ENCODE data around the gene TRIM33. TPM values are rescaled to one million over a fixed set of nuclear protein-coding genes. Genes with fewer than 3 reads are reported as not detected.

The TRIM33 gene
- total RNA-seq (10 to 100 TPM; 12.0 to 19.1 (median 15.6) TPM), polyA plus RNA-seq (10 to 100 TPM in 1 of 2 donors, 1 to 10 TPM in 1; 8.6 to 19.1 TPM)

DNA sequence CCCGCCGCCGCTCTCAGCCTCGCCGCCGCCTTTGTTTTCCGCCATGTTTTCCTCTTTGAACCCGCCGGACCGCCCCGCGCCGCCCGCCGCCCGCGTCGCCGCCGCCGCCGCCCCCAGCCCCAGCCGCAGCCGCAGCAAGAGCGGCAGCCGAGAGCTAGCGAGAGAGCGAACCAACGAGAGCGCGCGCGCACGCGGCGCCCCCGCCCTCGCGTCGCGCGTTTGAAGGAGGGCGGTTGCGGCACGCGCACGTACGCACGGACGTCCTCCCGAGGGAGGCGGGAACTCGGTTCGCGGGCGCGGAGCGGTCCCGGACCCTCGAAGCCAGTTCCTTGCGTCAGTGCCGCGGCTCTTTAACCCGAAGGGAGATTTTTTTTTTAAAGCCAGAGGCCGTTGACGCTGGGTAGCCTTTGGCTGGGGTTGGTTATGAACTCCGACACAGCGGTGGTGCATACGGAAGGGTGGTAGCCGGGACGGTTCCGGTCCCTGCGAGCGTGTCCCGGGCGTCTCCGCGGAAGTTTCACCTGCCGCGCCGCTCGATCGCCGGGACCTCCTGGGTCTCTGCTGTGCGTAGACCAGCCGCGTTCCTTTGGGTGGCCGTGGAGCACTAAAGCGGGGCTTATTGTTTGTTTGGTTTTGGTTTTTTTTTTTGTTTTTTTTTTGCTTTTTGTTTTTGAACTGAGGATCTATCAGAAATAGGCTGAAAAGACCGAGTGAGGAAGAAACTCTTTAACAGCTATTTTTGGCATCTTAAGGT, at the start of gene TRIM33:
Gene TRIM33, minus strand, starts transcription at position 172 of the 754 bp plus-strand sequence. Its CDS starts 127 bp downstream, at position 45.
- FAIRE-seq (no peak), DNase-seq (peak; percentile 88 to 95 (median 90)), ATAC-seq (peak; percentile 93 to 96 (median 94))
- intact Hi-C loops (cut with DNase I), result no loop called here
- Histone ChIP-seq H3K27ac (peak within 1 kb of the TSS; percentile 89 to 97 (median 95)), H3K27me3 (no peaks in the 10 kb centered on the region), H3K36me3 (no peaks in the 10 kb centered on the region), H3K9me3 (no peaks in the 10 kb centered on the region), H3K4me1 (peaks cover 7 to 21% (median 17%) of the 10 kb centered on the region in 3 donors), H3K4me3 (peak within 1 kb of the TSS; percentile 58 to 98 (median 91))
- TF ChIP-seq, protein P1, sequence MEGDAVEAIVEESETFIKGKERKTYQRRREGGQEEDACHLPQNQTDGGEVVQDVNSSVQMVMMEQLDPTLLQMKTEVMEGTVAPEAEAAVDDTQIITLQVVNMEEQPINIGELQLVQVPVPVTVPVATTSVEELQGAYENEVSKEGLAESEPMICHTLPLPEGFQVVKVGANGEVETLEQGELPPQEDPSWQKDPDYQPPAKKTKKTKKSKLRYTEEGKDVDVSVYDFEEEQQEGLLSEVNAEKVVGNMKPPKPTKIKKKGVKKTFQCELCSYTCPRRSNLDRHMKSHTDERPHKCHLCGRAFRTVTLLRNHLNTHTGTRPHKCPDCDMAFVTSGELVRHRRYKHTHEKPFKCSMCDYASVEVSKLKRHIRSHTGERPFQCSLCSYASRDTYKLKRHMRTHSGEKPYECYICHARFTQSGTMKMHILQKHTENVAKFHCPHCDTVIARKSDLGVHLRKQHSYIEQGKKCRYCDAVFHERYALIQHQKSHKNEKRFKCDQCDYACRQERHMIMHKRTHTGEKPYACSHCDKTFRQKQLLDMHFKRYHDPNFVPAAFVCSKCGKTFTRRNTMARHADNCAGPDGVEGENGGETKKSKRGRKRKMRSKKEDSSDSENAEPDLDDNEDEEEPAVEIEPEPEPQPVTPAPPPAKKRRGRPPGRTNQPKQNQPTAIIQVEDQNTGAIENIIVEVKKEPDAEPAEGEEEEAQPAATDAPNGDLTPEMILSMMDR (IDR thresholded peaks at IDR 0.05), result no peak
- WGBS, 2 donors, result 0 to 1% methylated on average over 76 to 90 of the region's 90 CpGs

DNA sequence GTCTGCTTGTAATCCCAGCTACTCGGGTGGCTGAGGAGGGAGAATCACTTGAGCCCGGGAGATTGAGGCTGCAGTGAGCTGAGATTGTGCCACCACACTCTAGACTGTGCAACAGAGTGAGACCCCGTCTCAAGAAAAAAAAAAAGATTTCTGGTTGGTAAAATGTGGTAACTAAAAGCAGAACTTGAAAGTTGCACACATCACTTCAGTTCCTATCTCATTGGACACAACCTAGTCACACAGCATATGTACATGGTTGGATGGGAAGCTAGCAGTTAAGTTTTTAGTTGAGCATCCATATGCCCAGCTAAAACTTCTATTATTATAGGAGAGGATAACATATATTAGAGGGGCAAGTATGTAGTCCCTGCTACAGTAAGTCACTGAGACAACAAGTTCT, 48.4 kb upstream of the TRIM33 start:
- H3K4me1 ChIP-seq, result no peaks in the 10 kb centered on the region
- H3K27me3 ChIP-seq, result no peaks in the 10 kb centered on the region
- no peaks in the 10 kb centered on the region for H3K9me3 ChIP-seq
- ATAC-seq (no peak), FAIRE-seq (no peak), DNase-seq (no peak)
- no peaks in the 10 kb centered on the region for H3K36me3 ChIP-seq
- no peak overlapping the region for H3K27ac ChIP-seq
- 71 to 80% methylated on average over 3 of the region's 3 CpGs for WGBS, 2 donors
- TF ChIP-seq, protein P1 (IDR thresholded peaks at IDR 0.05), result no peak
- H3K4me3 ChIP-seq, result no peak overlapping the region
- intact Hi-C loops (cut with DNase I), result loop anchor here in 1 of 3 donors (10.0 kb wide), 1 partner anchor 215 kb away; no protein-coding TSS in a partner anchor

DNA sequence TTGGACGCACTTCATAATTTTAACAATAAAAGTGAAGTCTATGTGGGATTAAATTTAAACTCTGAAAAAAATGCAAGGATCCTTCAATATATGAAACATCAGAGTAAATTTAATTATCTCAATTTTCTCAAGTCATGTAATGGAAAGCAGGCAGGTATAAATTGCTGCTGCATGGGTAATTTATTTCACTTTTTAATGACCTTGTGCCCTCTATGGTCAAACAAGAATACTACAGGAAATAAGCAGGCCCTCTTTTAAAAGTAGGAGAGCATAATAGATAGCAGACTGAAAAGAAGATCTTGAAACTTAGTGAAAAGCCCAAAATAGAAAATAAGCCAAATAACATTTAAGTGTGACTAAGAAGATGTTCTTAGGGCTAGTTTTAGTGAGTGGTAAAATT, 47.5 kb upstream of the TRIM33 start:
- FAIRE-seq (no peak), ATAC-seq (peak in 3 of 4 donors; percentile 52 to 65 (median 64)), DNase-seq (no peak)
- H3K27ac ChIP-seq, result no peak overlapping the region
- intact Hi-C loops (cut with DNase I), result loop anchor here in 1 of 3 donors (10.0 kb wide), 1 partner anchor 214 kb away; no protein-coding TSS in a partner anchor
- no peaks in the 10 kb centered on the region for H3K4me1 ChIP-seq
- no peak overlapping the region for H3K4me3 ChIP-seq
- WGBS, 2 donors, result 96% methylated on average over 1 of the region's 1 CpG
- TF ChIP-seq, protein P1 (IDR thresholded peaks at IDR 0.05), result no peak
- H3K27me3 ChIP-seq, result no peaks in the 10 kb centered on the region
- H3K9me3 ChIP-seq, result no peaks in the 10 kb centered on the region
- no peaks in the 10 kb centered on the region for H3K36me3 ChIP-seq

DNA sequence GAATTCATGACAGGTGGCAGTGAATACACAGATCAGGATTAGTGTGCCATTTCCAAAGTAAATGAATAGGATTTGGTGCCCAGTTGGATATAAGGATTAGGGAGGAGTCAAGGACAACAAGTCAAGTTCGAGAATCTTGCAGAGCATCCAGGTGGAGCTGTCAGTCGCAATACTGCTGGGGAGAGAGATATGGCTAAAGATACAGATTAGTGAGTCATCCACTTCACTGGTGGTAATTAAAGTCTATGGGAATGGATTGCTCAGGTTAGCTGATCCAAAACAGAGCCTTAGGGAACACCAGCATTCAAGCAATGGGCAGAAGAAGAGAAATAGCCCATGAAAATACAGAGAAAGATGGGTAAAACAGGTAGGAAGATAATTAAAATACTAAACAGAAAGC, 43.6 kb upstream of the TRIM33 start:
- H3K4me3 ChIP-seq, result no peak overlapping the region

More for the DNA sequence above, 43.6 kb upstream of the TRIM33 start:
- no peaks in the 10 kb centered on the region for H3K4me1 ChIP-seq
- TF ChIP-seq, protein P1 (IDR thresholded peaks at IDR 0.05), result no peak
- H3K36me3 ChIP-seq, result no peaks in the 10 kb centered on the region
- DNase-seq (no peak), FAIRE-seq (no peak), ATAC-seq (no peak)
- intact Hi-C loops (cut with DNase I), result loop anchor here in 1 of 3 donors (10.0 kb wide), 1 partner anchor 210 kb away; no protein-coding TSS in a partner anchor
- H3K27ac ChIP-seq, result no peak overlapping the region
- no peaks in the 10 kb centered on the region for H3K27me3 ChIP-seq
- no peaks in the 10 kb centered on the region for H3K9me3 ChIP-seq
- 56 to 59% methylated on average over 2 of the region's 2 CpGs for WGBS, 2 donors
